BE2C (cell line): ENCODE measurements around the gene MATN1.

ENCODE experiments used
- DNase-seq: peaks from one replicate; pipeline ENCODE4 v3.0.0-alpha.2; 2020
- H3K27me3 ChIP-seq: fragments of 250-450 bp; sonication (Bioruptor Pico); 2 replicates; pipeline ENCODE4 v1.5.1; 2020; ENCODE audit warnings: mild to moderate bottlenecking
- H3K36me3 ChIP-seq: fragments of 250-450 bp; sonication (Bioruptor Pico); 2 replicates; pipeline ENCODE4 v1.5.1; 2020; ENCODE audit warnings: mild to moderate bottlenecking
- H3K4me1 ChIP-seq: fragments of 250-450 bp; sonication (Bioruptor Pico); 2 replicates; pipeline ENCODE4 v1.5.1; 2020
- H3K4me3 ChIP-seq: 2 replicates; pipeline ENCODE4 v1.5.1; 2011; ENCODE audit warnings: low read depth, low read length
- H3K9me3 ChIP-seq: fragments of 250-450 bp; sonication (Bioruptor Pico); 2 replicates; pipeline ENCODE4 v1.5.1; 2020
- CTCF ChIP-seq: IDR thresholded peaks from 2 replicates; pipeline ENCODE4 v1.5.1; 2012; ENCODE audit warnings: mild to moderate bottlenecking, low read depth, low read length

The MATN1 gene

GRCh38 chr1:30738715-30739559 lies 15.6 kb upstream of the MATN1 start:
- Histone ChIP-seq H3K4me3 (no peak overlapping the region), H3K27me3 (no peaks in the 10 kb centered on the region), H3K4me1 (no peaks in the 10 kb centered on the region), H3K36me3 (no peaks in the 10 kb centered on the region), H3K9me3 (no peaks in the 10 kb centered on the region)
- TF ChIP-seq CTCF: no peak
- DNase-seq: no peak

- Histone ChIP-seq H3K4me1 (no peaks in the 10 kb centered on the region), H3K4me3 (no peak overlapping the region), H3K36me3 (no peaks in the 10 kb centered on the region), H3K27me3 (no peaks in the 10 kb centered on the region), H3K9me3 (no peaks in the 10 kb centered on the region)
- no peak for TF ChIP-seq CTCF
- no peak for DNase-seq
Measured at GRCh38 chr1:30738040-30738714, 14.8 kb upstream of the MATN1 start.

GRCh38 chr1:30737357-30738039 lies 14.1 kb upstream of the MATN1 start:
- no peak for TF ChIP-seq CTCF
- H3K4me1 ChIP-seq: no peaks in the 10 kb centered on the region
- no peaks in the 10 kb centered on the region for H3K27me3 ChIP-seq
- DNase-seq: no peak
- no peaks in the 10 kb centered on the region for H3K36me3 ChIP-seq
- H3K9me3 ChIP-seq: no peaks in the 10 kb centered on the region
- no peak overlapping the region for H3K4me3 ChIP-seq

GRCh38 chr1:30735668-30736498 lies 12.5 kb upstream of the MATN1 start:
- Histone ChIP-seq H3K9me3 (no peaks in the 10 kb centered on the region), H3K4me1 (no peaks in the 10 kb centered on the region), H3K4me3 (no peak overlapping the region), H3K27me3 (no peaks in the 10 kb centered on the region), H3K36me3 (no peaks in the 10 kb centered on the region)
- DNase-seq: no peak
- TF ChIP-seq CTCF: no peak

- DNase-seq: no peak
- H3K9me3 ChIP-seq: no peaks in the 10 kb centered on the region
- no peaks in the 10 kb centered on the region for H3K27me3 ChIP-seq
- no peak for TF ChIP-seq CTCF
- no peaks in the 10 kb centered on the region for H3K4me1 ChIP-seq
- no peak overlapping the region for H3K4me3 ChIP-seq
- H3K36me3 ChIP-seq: no peaks in the 10 kb centered on the region
Measured at GRCh38 chr1:30735124-30735523, 11.7 kb upstream of the MATN1 start.
